NCI-H2171 (cell line): ENCODE results near the gene TMEM259.

Source experiments
- DNase-seq: peaks from one replicate; lab custom pipeline; 2025; lab: John Stamatoyannopoulos, UW

TMEM259 gene

DNA sequence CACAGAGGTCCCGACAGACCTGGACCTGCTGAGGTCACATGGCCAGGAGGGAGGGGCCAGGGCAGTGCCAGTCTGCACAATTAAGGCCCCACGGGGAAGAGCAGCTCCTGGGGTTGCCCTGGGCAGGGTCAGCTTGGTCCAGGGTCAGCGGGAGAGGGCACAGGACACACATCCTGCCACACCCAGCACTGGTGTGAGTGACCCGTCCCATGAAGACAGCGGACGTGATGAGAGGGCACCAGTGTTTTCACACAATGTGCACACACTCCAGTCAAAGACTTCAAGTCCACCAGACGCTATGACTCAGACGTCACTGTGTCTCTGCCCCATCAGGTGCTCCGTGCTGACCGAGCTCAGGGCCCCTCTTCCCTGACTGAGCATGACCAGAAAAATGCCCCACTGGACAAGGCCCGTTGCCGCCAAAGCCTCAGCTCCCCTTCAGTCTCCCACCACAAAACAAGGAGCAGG lies 4.2 kb downstream of the TMEM259 start:
- DNase-seq = no peak

GRCh38 chr19:1015782-1016646 lies 4.9 kb downstream of the TMEM259 start:
- DNase-seq = no peak

GRCh38 chr19:1015061-1015781 lies 5.7 kb downstream of the TMEM259 start:
- no peak for DNase-seq

- DNase-seq = no peak
These were observed 6.5 kb downstream of the TMEM259 start for GRCh38 chr19:1014161-1015060.

GRCh38 chr19:1013218-1013617 lies 7.7 kb downstream of the TMEM259 start:
- no peak for DNase-seq

GRCh38 chr19:1012334-1012733 lies 8.6 kb downstream of the TMEM259 start:
- no peak for DNase-seq

DNA sequence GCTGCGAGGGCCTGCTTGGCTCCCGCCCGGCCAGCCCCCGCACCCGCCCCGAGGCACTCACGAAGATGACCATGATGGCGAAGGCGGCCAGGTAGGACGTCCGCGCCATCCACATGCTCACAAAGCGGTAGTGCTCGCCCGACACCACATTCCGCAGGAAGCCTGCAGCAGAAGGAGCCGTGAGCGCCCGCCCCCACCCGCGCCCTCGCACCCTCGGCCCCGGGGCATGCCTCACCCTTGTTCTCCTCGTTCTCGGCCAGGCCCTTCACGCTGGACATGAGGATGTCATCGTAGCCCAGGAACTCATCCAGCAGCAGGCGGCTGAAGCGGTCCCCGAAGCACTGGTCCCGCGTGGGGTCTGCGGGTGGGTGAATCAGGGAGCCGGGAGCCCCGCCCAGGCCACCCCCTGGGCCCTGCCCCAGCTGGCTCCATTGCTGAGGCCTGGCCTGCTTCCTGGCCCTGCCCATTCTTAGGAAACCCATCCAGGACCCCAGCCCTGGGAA lies 9.0 kb downstream of the TMEM259 start:
- no peak for DNase-seq

GRCh38 chr19:1010586-1011510 lies 10.1 kb downstream of the TMEM259 start:
- no peak for DNase-seq

- no peak for DNase-seq
These were observed 10.9 kb downstream of the TMEM259 start for GRCh38 chr19:1009981-1010538.

- no peak for DNase-seq
These were observed 11.6 kb downstream of the TMEM259 start for GRCh38 chr19:1009041-1009980.

GRCh38 chr19:1008268-1009040 lies 12.5 kb downstream of the TMEM259 start:
- no peak for DNase-seq

DNA sequence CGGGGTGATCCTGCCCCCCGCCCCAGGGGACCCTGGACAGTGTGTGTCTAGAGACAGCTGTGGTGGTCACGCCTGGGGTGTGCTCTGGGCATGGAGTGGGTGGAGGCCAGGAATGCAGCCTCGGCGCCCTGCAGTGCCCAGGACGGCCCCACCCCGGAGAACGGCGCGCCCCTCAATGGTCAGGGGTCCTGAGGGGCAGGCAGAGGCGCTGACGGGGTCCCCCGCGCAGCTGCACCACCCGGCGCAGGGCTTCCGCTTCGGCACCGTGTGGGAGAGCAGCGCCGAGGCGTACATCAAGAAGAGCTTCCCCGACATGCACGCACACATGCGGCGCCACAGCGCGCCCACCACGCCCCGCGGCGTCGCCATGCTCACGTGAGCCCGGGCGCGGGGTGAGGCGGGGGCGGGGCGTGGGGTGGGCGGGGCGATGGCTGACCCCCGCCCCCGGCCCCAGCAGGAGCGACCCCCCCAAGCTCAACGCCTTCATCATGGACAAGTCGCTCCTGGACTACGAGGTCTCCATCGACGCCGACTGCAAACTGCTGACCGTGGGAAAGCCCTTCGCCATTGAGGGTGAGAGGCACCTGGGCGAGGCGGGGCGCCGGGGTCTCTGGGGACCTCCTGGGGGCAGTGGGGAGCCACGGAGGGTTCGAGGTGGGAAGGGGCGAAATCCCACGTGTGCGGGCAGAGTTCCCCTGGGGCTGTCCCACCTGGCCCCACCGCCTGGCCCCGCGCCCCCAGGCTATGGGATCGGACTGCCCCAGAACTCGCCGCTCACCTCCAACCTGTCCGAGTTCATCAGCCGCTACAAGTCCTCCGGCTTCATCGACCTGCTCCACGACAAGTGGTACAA lies 13.3 kb downstream of the TMEM259 start:
- DNase-seq = no peak

DNA sequence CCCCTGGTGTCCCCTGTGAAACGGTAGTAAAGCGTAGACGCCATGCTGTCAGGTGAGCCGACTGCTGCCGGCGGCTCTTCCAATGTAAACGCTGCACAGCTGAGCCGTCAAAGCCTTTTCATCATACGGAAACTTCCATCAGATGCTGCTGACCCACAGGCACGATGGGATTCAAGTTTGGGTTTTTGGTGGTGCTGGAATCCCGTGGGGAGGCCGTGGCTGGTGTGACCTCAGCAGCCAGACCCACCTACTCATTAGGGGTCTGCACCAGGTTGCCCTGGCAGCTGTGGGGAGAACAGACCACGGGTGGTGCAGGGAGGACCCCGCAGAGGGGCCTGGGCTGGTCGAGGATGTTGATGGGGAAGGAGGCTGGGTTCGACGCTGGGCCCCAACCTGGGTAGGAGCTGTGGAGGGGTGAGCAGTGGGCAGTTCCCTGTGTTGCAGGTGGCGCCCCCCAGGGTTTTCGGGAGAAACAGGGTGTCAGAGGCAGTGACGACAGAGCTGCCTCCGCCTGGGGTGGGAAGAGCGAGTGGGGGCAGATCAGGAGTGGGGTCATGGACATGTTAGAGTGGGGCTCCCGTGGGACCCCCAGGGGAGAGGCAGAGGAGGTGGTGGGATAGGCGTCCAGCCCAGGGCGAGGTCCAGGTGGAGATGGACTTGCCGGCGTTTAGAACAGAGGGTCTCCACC lies 14.1 kb downstream of the TMEM259 start:
- DNase-seq = no peak

- no peak for DNase-seq
These were observed 15.9 kb downstream of the TMEM259 start for GRCh38 chr19:1004803-1005664.

DNA sequence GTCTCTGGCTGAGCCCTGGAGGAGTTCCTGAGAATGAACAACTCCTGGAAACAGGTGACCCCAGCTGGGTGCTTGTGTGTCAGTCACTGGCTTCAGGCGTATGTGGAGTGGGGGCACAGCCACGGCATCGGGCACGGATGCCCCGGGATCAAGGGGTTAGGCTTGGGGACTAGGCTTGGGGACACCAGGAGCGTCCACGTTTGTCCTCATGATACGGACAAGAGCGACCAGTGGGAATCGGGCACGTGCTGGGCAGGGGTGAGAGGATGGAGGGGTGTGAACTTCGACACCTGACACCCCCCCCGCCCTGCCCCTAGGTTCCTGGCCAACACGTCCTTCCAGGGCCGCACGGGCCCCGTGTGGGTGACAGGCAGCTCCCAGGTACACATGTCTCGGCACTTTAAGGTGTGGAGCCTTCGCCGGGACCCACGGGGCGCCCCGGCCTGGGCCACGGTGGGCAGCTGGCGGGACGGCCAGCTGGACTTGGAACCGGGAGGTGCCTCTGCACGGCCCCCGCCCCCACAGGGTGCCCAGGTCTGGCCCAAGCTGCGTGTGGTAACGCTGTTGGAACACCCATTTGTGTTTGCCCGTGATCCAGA lies 16.6 kb downstream of the TMEM259 start:
- DNase-seq = no peak

DNA sequence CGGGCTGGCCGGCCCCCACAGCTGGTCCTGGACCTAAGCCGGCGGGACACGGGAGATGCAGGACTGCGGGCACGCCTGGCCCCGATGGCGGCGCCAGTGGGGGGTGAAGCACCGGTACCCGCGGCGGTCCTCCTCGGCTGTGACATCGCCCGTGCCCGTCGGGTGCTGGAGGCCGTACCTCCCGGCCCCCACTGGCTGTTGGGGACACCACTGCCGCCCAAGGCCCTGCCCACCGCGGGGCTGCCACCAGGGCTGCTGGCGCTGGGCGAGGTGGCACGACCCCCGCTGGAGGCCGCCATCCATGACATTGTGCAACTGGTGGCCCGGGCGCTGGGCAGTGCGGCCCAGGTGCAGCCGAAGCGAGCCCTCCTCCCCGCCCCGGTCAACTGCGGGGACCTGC lies 17.6 kb downstream of the TMEM259 start:
- DNase-seq = no peak
